H1 (cell line): ENCODE results near the gene GNAQ. TPM values are rescaled to one million over a fixed set of nuclear protein-coding genes. Genes with fewer than 3 reads are reported as not detected.

Source experiments
- CTCF ChIA-PET: fragments of 300-600 bp; sonication (Branson Sonifier 250); formaldehyde crosslinking; loops from one replicate; lab custom pipeline; 2021; ENCODE audit not compliant: partially characterized antibody; lab: Charles Lee
- POLR2A ChIA-PET: fragments of 300-600 bp; sonication (Branson Sonifier 250); formaldehyde crosslinking; loops from one replicate; lab custom pipeline; 2021; ENCODE audit warnings: inconsistent platforms; ENCODE audit not compliant: partially characterized antibody; lab: Charles Lee
- DNase-seq, 2 experiments: peaks; one replicate each; pipeline versions ENCODE4 v3.0.0 to v3.0.0-alpha.2; 2010 to 2022; ENCODE audit warnings: low spot score in 2 of 2, low read depth in 1 of 2, mixed read lengths in 1 of 2
- FAIRE-seq: peaks from 2 replicates; lab custom pipeline; 2011; peaks lifted over from hg19 to GRCh38; lab: Jason Lieb, UNC
- H2AFZ ChIP-seq: 2 replicates; pipeline ENCODE4 v1.8.1; 2012; ENCODE audit warnings: low read length, inconsistent platforms
- H2AK5ac ChIP-seq: 2 replicates; pipeline ENCODE4 v1.6.1; 2013; ENCODE audit warnings: low read depth, low read length
- H2BK120ac ChIP-seq: replicated peaks from 2 replicates; pipeline ENCODE3; 2013; ENCODE audit warnings: low read depth, low read length, inconsistent platforms
- H2BK12ac ChIP-seq: 2 replicates; pipeline ENCODE4 v1.6.1; 2013; ENCODE audit warnings: low read depth, low read length
- H2BK15ac ChIP-seq: 2 replicates; pipeline ENCODE4 v1.6.1; 2013; ENCODE audit warnings: low read length
- H2BK20ac ChIP-seq: 2 replicates; pipeline ENCODE4 v1.6.1; 2013; ENCODE audit warnings: low read length
- H2BK5ac ChIP-seq: 2 replicates; pipeline ENCODE4 v1.6.1; 2013; ENCODE audit warnings: low read depth, low read length
- H3K14ac ChIP-seq: 2 replicates; pipeline ENCODE4 v1.6.1; 2013; ENCODE audit warnings: inconsistent platforms; ENCODE audit not compliant: insufficient read length
- H3K18ac ChIP-seq: 2 replicates; pipeline ENCODE4 v1.6.1; 2013; ENCODE audit warnings: low read length; ENCODE audit errors: extremely low read depth
- H3K23ac ChIP-seq: 2 replicates; pipeline ENCODE4 v1.6.1; 2013; ENCODE audit warnings: inconsistent platforms; ENCODE audit not compliant: insufficient read length
- H3K23me2 ChIP-seq: 2 replicates; pipeline ENCODE4 v1.6.1; 2013; ENCODE audit warnings: low read depth, low read length
- H3K27ac ChIP-seq: 2 replicates; pipeline ENCODE4 v1.6.1; 2011; ENCODE audit warnings: low read depth, low read length, inconsistent platforms
- H3K27me3 ChIP-seq, 4 experiments: replicated peaks in 1 of 4; 1 replicate in 1 of 4; 2 replicates in 3 of 4; pipeline versions ENCODE4 v1.6.1 to v1.8.1; 2011 to 2013; ENCODE audit warnings: low read length in 3 of 4, mild to moderate bottlenecking in 3 of 4, inconsistent platforms in 2 of 4, mixed read lengths in 2 of 4, moderate library complexity in 1 of 4; ENCODE audit not compliant: control insufficient read depth in 3 of 4, insufficient read depth in 3 of 4; ENCODE audit errors: extremely low read depth in 1 of 4
- H3K36me3 ChIP-seq, 4 experiments: 2 replicates each; pipeline versions ENCODE4 v1.6.1 to v1.8.1; 2011 to 2013; ENCODE audit warnings: mild to moderate bottlenecking in 4 of 4, low read length in 3 of 4, moderate library complexity in 2 of 4, control low read depth in 1 of 4, inconsistent platforms in 1 of 4; ENCODE audit not compliant: insufficient read depth in 4 of 4, control insufficient read depth in 2 of 4
- H3K4ac ChIP-seq: replicated peaks from 2 replicates; pipeline ENCODE3; 2013; ENCODE audit warnings: low read length, low read depth, mixed read lengths, inconsistent platforms; ENCODE audit not compliant: insufficient read length
- H3K4me1 ChIP-seq, 4 experiments: replicated peaks in 1 of 4; 1 replicate in 1 of 4; 2 replicates in 3 of 4; pipeline versions ENCODE4 v1.6.1 to v1.8.1; 2011 to 2013; ENCODE audit warnings: low read length in 3 of 4, inconsistent platforms in 2 of 4, mixed read lengths in 1 of 4; ENCODE audit not compliant: insufficient read depth in 4 of 4, control insufficient read depth in 3 of 4
- H3K4me2 ChIP-seq, 2 experiments: 2 replicates each; pipeline versions ENCODE4 v1.6.1 to v1.8.1; 2011 to 2013; ENCODE audit warnings: low read depth in 2 of 2, low read length in 2 of 2, control low read depth in 1 of 2, inconsistent platforms in 1 of 2, mild to moderate bottlenecking in 1 of 2; ENCODE audit not compliant: insufficient read depth in 1 of 2
- H3K4me3 ChIP-seq, 4 experiments: fragments of 200-600, 300-600 bp in 1 of 4; sonication (generic), shearing (Covaris generic), sonication (Bioruptor Twin) in 1 of 4; 2 replicates each; pipeline versions ENCODE4 v1.5.1 to v1.8.1; 2011 to 2016; ENCODE audit warnings: low read length in 4 of 4, low read depth in 3 of 4, control low read depth in 2 of 4, inconsistent platforms in 2 of 4, mild to moderate bottlenecking in 2 of 4, mixed read lengths in 1 of 4, moderate library complexity in 1 of 4; ENCODE audit not compliant: insufficient read depth in 2 of 4; ENCODE audit errors: extremely low read depth in 1 of 4
- H3K56ac ChIP-seq: replicated peaks from 2 replicates; pipeline ENCODE3; 2013; ENCODE audit warnings: low read depth, mild to moderate bottlenecking, mixed read lengths, low read length, inconsistent platforms; ENCODE audit not compliant: insufficient read length
- H3K79me1 ChIP-seq: 2 replicates; pipeline ENCODE4 v1.6.1; 2013; ENCODE audit warnings: low read depth, low read length, control low read depth
- H3K79me2 ChIP-seq, 2 experiments: 2 replicates each; pipeline versions ENCODE4 v1.6.1 to v1.8.1; 2012 to 2013; ENCODE audit warnings: low read length in 2 of 2, mild to moderate bottlenecking in 2 of 2, inconsistent platforms in 1 of 2; ENCODE audit not compliant: insufficient read depth in 2 of 2, control insufficient read depth in 1 of 2
- H3K9ac ChIP-seq, 4 experiments: replicated peaks in 1 of 4; 1 replicate in 1 of 4; 2 replicates in 3 of 4; pipeline versions ENCODE4 v1.6.1 to v1.8.1; 2011 to 2013; ENCODE audit warnings: low read depth in 3 of 4, low read length in 3 of 4, control low read depth in 2 of 4, mild to moderate bottlenecking in 2 of 4, moderate library complexity in 2 of 4, inconsistent platforms in 1 of 4; ENCODE audit errors: extremely low read depth in 1 of 4
- H3K9me3 ChIP-seq, 2 experiments: 2 replicates each; pipeline versions ENCODE4 v1.6.1 to v1.8.1; 2012 to 2013; ENCODE audit warnings: mild to moderate bottlenecking in 2 of 2, moderate library complexity in 2 of 2, control low read depth in 1 of 2, inconsistent platforms in 1 of 2, low read depth in 1 of 2, low read length in 1 of 2, mixed read lengths in 1 of 2; ENCODE audit not compliant: insufficient read depth in 2 of 2
- H4K20me1 ChIP-seq, 2 experiments: replicated peaks in 1 of 2; 2 replicates each; pipeline versions ENCODE3 to v1.8.1; 2011 to 2013; ENCODE audit warnings: inconsistent platforms in 2 of 2, low read length in 2 of 2, mild to moderate bottlenecking in 1 of 2; ENCODE audit not compliant: insufficient read depth in 2 of 2, control insufficient read depth in 1 of 2
- H4K5ac ChIP-seq: 2 replicates; pipeline ENCODE4 v1.6.1; 2013; ENCODE audit warnings: low read length, low read depth, mixed read lengths, inconsistent platforms; ENCODE audit not compliant: insufficient read length
- H4K8ac ChIP-seq: 2 replicates; pipeline ENCODE4 v1.8.0; 2013; ENCODE audit warnings: mild to moderate bottlenecking, moderate library complexity, low read length, inconsistent platforms; ENCODE audit not compliant: insufficient read depth; ENCODE audit errors: extremely low read depth
- H4K91ac ChIP-seq: replicated peaks from 2 replicates; pipeline ENCODE3; 2013; ENCODE audit warnings: low read length, mixed read lengths, inconsistent platforms; ENCODE audit not compliant: insufficient read length
- BRCA1 ChIP-seq: IDR thresholded peaks from 2 replicates; pipeline ENCODE4 v1.6.1; 2012; ENCODE audit warnings: low read depth, low read length, improper control_type of control experiment
- FOSL1 ChIP-seq: IDR thresholded peaks from 2 replicates; pipeline ENCODE4 v1.6.1; 2011; ENCODE audit warnings: mild to moderate bottlenecking, low read depth, low read length, moderate library complexity; ENCODE audit not compliant: insufficient read depth
- GTF2F1 ChIP-seq: IDR thresholded peaks from 2 replicates; pipeline ENCODE4 v1.6.1; 2012; ENCODE audit warnings: low read depth, low read length, improper control_type of control experiment, borderline replicate concordance
- WGBS, 2 experiments: shearing (Covaris generic) in 1 of 2; methylation state at CpG; one replicate each; pipeline versions ENCODE4 v1.1.6 to v1.1.7; 2013 to 2015; ENCODE audit warnings: low lambda C conversion rate in 2 of 2, mixed read lengths in 2 of 2, inconsistent platforms in 1 of 2, low coverage in 1 of 2, missing lambda C conversion rate in 1 of 2; ENCODE audit not compliant: insufficient replicate concordance in 2 of 2, insufficient coverage in 1 of 2, insufficient read length in 1 of 2; ENCODE audit errors: extremely low coverage in 1 of 2, missing lambda C conversion rate in 1 of 2; 5-methylcytosine and 5-hydroxymethylcytosine counted together
- polyA plus RNA-seq, 7 experiments: library from polyadenylated mRNA; depleted of rRNA in 3 of 7; stranded (reverse) in 5 of 7; unstranded in 2 of 7; fragments of >200 nt in 5 of 7; fragments of 200-250 nt in 2 of 7; gene quantifications; 1 replicate in 5 of 7; 2 replicates in 1 of 7; 4 replicates in 1 of 7; pipeline versions ENCODE4 v1.2.1 to v1.2.3, GENCODE V29; 2011 to 2013; ENCODE audit warnings: missing spikeins in 2 of 7, mixed read lengths in 2 of 7
- total RNA-seq: library from RNA; stranded (reverse); fragmentation: NEBNext Ultra II Directional; extraction: Animal tissue kit (Norgen Biotek cat#: 25700); gene quantifications from 2 replicates; pipeline ENCODE4 v1.2.1, GENCODE V29; 2021

Gene GNAQ
- total and polyA plus RNA-seq, 2 of the 8 experiments (the other 6 are each of a cell fraction or from before 2014, with no cell fraction given), result 22.8 to 63.8 TPM

DNA sequence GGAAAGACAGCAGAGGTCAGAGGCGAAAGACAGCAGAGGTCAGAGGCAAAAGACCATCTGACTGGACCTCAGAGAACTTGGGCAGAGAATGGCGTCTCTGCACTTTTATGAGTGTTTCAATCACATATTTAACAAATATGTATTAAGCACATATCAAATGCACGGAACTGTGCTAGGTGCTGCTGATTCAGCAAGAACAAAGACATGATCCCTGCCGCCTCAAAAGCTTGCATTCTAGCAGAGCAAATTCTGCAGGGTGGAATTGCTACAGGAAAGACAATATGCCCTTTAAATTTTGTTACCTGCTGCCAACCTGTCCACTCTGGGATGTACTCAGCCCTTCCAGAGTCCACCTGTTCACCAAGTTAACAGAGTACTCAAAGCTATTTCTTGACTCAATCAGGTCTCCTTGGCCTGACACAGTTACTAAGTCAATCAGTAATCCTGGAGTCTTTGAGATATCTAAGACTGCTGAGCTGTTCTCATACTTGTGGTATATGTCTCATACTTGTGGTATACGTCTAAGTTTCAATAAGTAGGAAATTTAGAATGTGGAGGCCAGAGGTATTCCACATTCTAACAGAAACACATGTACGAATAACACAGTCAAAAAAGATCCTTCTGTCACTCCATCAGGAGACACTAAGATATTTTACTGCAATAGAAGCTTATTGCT, 131.8 kb downstream of the GNAQ start:
- Histone ChIP-seq H3K79me1 (no peaks in the 10 kb centered on the region; the same call in 1 of the 2 replicates), H2BK120ac (no peak overlapping the region), H2BK20ac (no peak overlapping the region), H4K20me1 (no peaks in the 10 kb centered on the region), H3K18ac (no peak overlapping the region), H3K27ac (no peak overlapping the region), H3K14ac (no peak overlapping the region), H3K79me2 (peaks cover 0 to 9% of the 10 kb centered on the region in 2 experiments; a peak in 1 of 4 replicates), H4K5ac (no peak overlapping the region), H3K23me2 (no peaks in the 10 kb centered on the region), H3K9me3 (no peaks in the 10 kb centered on the region), H4K91ac (no peak overlapping the region), H3K56ac (no peak overlapping the region), H3K4me1 (peaks cover 0 to 2% (median 0%) of the 10 kb centered on the region in 4 experiments; a peak in 1 of 7 replicates), H2AFZ (no peak overlapping the region), H2AK5ac (no peak overlapping the region), H3K4me3 (no peak overlapping the region), H3K36me3 (peaks cover 0 to 2% (median 0%) of the 10 kb centered on the region in 4 experiments; a peak in 1 of 8 replicates), H3K4me2 (no peak overlapping the region), H4K8ac (no peak overlapping the region), H2BK15ac (no peak overlapping the region), H2BK5ac (no peak overlapping the region), H3K23ac (no peak overlapping the region), H2BK12ac (no peak overlapping the region), H3K27me3 (no peaks in the 10 kb centered on the region), H3K9ac (no peak overlapping the region), H3K4ac (no peak overlapping the region)
- DNase-seq (no peak), FAIRE-seq (no peak)
- ChIA-PET POLR2A (interaction anchor here (1.1 kb wide), 1 partner anchor 397 kb away, joined by 3 read pairs; the partner anchor contains the start of gene PSAT1), CTCF (interaction anchor here (1.3 to 1.9 kb wide), 2 partner anchors 61 to 135 kb away, joined by 4 to 6 read pairs; no protein-coding TSS in a partner anchor)
- WGBS, 2 experiments, result 88% methylated on average over 6 of the region's 6 CpGs; no CpG with 5 or more reads in 1 of the 2 experiments
- no peak for TF ChIP-seq GTF2F1
- TF ChIP-seq FOSL1, result no peak
- no peak for TF ChIP-seq BRCA1
